Urinary bladder (tissue), 4 donors: ENCODE results near the gene RAG2. TPM values are rescaled to one million over a fixed set of nuclear protein-coding genes. Genes with fewer than 3 reads are reported as not detected.

Experiments used
- DNase-seq: peaks from one replicate; pipeline ENCODE4 v3.0.0-alpha.2; 2015; ENCODE audit errors: extremely low spot score
- H3K27ac ChIP-seq: one replicate; pipeline ENCODE4 v1.5.1; 2013; ENCODE audit warnings: low read depth, mild to moderate bottlenecking, moderate library complexity
- H3K36me3 ChIP-seq: one replicate; pipeline ENCODE4 v1.6.1; 2013; ENCODE audit warnings: mild to moderate bottlenecking, moderate library complexity; ENCODE audit not compliant: insufficient read depth
- H3K4me1 ChIP-seq: one replicate; pipeline ENCODE4 v1.6.1; 2013; ENCODE audit warnings: mild to moderate bottlenecking, moderate library complexity; ENCODE audit not compliant: insufficient read depth
- H3K4me3 ChIP-seq: one replicate; pipeline ENCODE4 v1.5.1; 2013; ENCODE audit warnings: low read depth, low read length
- WGBS: extraction: QIAGEN DNeasy Blood & Tissue Kit; methylation state at CpG from one replicate; pipeline ENCODE4 v1.1.7; 2013; 5-methylcytosine and 5-hydroxymethylcytosine counted together
- polyA plus RNA-seq: library from polyadenylated mRNA; stranded (reverse); fragments of 200-250 nt; gene quantifications from one replicate; pipeline ENCODE4 v1.2.3, GENCODE V29; 2013
- total RNA-seq: library from RNA; depleted of rRNA; stranded (reverse); fragments of >200 nt; gene quantifications from one replicate; pipeline ENCODE4 v1.2.3, GENCODE V29; 2014
- donor health status: healthy with polysubstance abuse.
- donor health status: healthy.

Gene RAG2
- total and polyA plus RNA-seq, 2 donors: 0.16 TPM; not detected in 1

DNA sequence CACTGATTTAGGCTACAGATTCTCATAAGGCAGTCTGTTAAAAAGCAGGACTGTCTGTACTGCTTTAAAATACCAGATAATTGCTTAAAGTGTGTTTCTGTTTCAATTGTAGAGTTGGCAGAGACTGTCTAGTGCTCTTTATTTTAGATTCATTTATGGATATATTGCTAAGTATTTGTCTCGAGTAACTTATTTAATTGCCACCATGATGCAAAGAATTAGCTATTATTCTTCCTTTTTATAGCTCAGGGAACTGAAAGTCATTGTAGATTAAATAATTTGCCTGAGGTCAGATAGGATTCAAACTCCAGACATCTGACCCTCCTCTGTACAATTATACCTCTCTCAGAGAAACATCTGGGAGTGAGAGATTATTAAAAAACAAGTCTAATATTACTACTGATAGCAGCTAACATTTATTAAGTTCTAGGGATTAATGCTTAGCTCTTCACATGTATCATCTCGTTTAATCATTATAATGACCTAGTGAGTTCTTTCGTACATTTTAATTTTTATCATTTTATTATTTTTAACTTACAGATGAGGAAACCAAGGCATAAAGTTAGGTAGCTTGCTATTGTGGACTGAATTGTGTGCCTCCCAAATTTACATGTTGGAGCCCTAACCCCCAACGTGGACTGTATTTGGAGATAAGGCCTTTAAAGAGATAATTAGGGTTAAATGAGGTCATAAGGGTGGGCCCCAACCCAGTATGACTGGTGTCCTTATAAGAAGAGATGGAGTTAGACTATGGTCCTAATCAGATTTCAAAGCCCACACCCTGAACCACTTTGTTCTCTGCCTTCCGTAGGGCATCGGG is 19.7 kb upstream of the RAG2 start:
- 88% methylated on average over 6 of the region's 6 CpGs for WGBS
- DNase-seq: no peak
- no peak overlapping the region for H3K4me3 ChIP-seq
- no peaks in the 10 kb centered on the region for H3K4me1 ChIP-seq
- H3K36me3 ChIP-seq: no peaks in the 10 kb centered on the region
- H3K27ac ChIP-seq: no peak overlapping the region

DNA sequence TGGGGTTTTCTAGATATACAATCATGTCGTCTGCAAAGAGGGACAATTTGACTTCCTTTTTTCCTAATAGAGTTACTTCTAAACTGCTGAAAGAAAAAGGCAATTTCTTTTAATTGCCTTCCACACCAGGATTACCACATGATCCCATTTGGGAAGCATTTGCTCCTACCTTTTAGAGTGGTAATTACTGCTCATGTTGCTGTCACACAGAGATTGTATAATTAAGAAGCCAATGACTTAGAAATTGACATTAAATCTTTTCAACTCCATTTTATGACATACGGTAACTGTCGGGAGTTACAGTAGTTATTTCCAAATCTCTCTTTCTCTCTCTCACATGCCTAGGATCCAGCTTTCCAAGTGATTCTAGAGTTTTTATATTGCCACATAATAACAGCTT is 17.8 kb upstream of the RAG2 start:
- Histone ChIP-seq H3K36me3 (no peaks in the 10 kb centered on the region), H3K27ac (no peak overlapping the region), H3K4me3 (no peak overlapping the region), H3K4me1 (no peaks in the 10 kb centered on the region)
- no peak for DNase-seq
- WGBS: 75% methylated on average over 3 of the region's 3 CpGs

DNA sequence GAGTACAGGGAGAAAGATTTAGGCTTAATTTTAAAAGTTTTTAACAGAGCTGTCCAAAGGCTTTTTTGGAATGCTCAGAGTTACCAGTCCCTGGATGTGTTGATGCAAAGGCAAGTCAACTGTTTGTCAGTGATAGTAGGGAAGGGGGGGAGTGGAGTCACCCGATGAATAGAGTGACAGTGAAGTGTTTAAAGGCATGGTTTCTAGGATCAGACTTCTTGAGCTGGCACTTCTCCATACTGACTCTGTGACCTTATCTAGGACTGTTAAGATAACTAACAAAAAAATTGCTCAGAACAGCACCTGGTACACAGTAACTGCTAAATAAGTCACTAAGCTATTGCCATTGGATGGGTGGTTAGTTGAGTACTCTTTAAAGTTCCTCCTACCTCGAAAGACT is 11.3 kb upstream of the RAG2 start:
- H3K27ac ChIP-seq: no peak overlapping the region
- WGBS: 69% methylated on average over 2 of the region's 2 CpGs
- no peaks in the 10 kb centered on the region for H3K36me3 ChIP-seq
- no peak overlapping the region for H3K4me3 ChIP-seq
- no peak for DNase-seq
- no peaks in the 10 kb centered on the region for H3K4me1 ChIP-seq

DNA sequence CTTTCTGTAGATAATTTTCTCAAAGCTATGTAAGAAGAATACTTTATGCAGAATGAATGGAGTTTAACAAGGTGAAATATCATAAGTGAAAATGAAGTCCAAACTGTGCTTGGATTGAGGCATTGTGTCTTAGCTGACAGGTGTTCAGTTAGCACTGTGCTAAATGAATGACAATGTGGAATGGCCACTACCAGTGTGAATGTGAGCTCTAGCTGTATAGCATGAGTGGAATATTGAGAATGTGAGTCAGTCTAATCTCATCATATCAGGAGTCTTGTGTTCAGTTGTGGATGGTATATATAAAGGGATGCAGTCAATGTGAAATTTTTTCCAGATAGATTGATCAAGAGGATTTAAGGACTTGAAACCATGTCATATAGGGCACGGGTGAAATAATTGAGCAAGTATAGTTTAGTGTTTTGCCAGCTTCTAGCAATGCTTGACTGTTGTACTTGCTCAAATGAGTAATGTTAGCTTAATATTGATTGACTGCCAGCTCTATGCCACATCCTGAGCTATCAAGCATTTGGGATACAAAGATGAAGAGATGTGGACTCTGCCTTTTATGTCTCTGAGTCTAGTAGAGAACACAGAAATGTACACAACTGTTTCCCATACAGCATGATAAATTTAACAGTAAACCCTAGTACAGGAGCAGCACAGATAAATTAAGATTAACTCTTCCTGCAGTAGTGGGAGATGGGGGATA is 10.6 kb upstream of the RAG2 start:
- H3K4me3 ChIP-seq: no peak overlapping the region
- no peak for DNase-seq
- no peak overlapping the region for H3K27ac ChIP-seq
- 90% methylated on average over 1 of the region's 1 CpG for WGBS
- no peaks in the 10 kb centered on the region for H3K36me3 ChIP-seq
- no peaks in the 10 kb centered on the region for H3K4me1 ChIP-seq

DNA sequence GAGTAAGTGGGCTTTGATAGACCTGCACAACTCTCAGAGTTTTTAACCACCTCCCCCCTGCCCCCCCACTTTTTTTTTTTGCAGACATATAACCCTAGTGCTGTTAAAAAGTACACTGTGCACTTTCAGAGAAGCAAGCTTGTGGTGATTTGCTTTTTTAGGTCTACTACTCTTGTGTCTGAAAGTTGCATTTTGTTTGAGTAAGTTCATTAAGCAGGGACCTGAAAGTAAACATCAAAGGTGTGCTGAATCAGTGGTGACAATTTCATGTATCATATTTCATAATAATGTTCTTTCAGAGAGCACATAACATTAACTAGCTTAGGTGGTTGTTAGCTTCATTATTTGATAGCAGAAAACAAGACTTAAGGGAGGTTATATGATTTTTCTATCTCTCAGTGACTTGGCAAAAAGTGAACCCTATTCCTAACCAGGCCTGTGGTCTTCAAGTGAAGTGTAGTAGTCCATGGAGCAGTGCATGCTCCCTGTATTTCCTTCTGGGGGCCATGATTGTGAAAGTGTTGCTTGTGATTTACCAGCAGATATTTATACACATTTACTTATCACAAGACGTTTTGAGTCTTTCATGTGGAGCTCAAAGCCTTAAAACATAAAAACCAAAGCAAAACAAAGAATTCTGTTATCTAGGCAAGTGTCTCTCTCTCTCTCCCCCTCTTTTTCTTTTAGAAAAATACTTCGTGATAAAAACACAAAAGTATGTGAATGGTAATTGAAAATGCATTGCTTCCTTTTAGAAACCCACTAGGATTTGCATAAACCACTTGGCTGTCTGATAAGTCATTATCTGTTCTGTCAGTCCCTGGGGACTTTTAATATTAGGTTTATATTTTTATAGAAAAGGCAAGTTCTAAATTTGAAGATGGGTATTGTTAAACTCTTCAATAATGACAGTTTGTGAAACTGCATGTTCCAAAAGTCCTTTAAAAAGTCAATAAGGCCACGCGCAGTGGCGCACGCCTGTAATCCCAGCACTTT is 7.5 kb upstream of the RAG2 start:
- no peak for DNase-seq
- WGBS: 78% methylated on average over 6 of the region's 6 CpGs
- Histone ChIP-seq H3K4me3 (no peak overlapping the region), H3K27ac (no peak overlapping the region), H3K36me3 (no peaks in the 10 kb centered on the region), H3K4me1 (no peaks in the 10 kb centered on the region)

- no peaks in the 10 kb centered on the region for H3K36me3 ChIP-seq
- no peak overlapping the region for H3K27ac ChIP-seq
- no peak overlapping the region for H3K4me3 ChIP-seq
- no peaks in the 10 kb centered on the region for H3K4me1 ChIP-seq
- no peak for DNase-seq
Measured at GRCh38 chr11:36602135-36602534, 4.1 kb upstream of the RAG2 start.

DNA sequence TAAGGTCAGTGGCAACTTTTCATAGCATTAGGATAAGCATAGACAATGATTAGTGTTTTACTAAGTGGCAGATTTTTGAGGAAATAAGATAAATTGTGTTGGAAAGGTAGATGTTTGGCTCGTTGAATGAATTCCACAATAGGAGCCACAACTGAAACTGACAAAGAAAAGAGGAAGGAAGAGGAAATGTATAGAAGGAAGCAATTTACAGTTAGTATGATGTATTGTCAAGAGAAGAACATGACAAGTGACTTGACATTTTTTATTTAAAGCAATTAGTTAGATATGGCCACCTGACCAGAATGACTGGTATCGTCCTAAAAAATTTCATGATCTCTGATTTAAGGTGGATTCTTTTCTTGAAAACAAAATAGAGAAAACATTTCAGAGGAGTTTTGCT is 3.1 kb upstream of the RAG2 start:
- H3K4me1 ChIP-seq: no peaks in the 10 kb centered on the region
- H3K36me3 ChIP-seq: no peaks in the 10 kb centered on the region
- WGBS: 87% methylated on average over 2 of the region's 2 CpGs
- H3K27ac ChIP-seq: no peak overlapping the region
- no peak overlapping the region for H3K4me3 ChIP-seq
- no peak for DNase-seq

GRCh38 chr11:36600180-36600579 is 2.1 kb upstream of the RAG2 start:
- Histone ChIP-seq H3K4me1 (no peaks in the 10 kb centered on the region), H3K36me3 (no peaks in the 10 kb centered on the region), H3K27ac (no peak overlapping the region), H3K4me3 (no peak overlapping the region)
- 86% methylated on average over 7 of the region's 7 CpGs for WGBS
- no peak for DNase-seq

DNA sequence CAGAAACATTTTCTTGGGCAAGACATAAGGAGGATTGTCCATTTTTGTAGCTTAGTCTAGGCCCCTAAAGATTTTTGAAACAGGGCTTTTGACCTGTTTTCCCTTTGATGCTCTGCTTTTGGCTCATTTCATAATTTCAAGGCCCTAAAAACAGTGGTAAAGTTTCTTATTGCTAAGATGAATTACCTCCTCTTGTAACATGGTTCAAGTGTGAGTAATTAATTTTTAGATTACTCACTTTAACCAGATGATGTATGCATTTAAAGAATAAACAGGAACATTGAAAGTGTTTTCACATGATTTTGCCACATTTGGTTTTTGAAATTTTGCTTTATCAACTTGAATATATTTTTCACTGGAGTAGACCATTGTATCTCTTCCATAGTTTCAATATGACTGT is 1.2 kb downstream of the RAG2 start:
- no peak for DNase-seq
- no peaks in the 10 kb centered on the region for H3K36me3 ChIP-seq
- H3K27ac ChIP-seq: no peak overlapping the region
- H3K4me1 ChIP-seq: no peaks in the 10 kb centered on the region
- no peak overlapping the region for H3K4me3 ChIP-seq

- DNase-seq: peak; percentile 91
- Histone ChIP-seq H3K4me3 (peak within 1 kb of the TSS; percentile 69), H3K27ac (no peak within 1 kb of the TSS), H3K36me3 (no peaks in the 10 kb centered on the region), H3K4me1 (no peaks in the 10 kb centered on the region)
- under 1% methylated on average over 29 of the region's 29 CpGs for WGBS
Measured at GRCh38 chr11:36594316-36594989, 3.6 kb downstream of the RAG2 start, which contains the start of gene IFTAP. Gene IFTAP (plus strand): TSS chr11:36594502. CDS start chr11:36610104, 15,602 bp downstream.

- H3K4me1 ChIP-seq: no peaks in the 10 kb centered on the region
- H3K36me3 ChIP-seq: no peaks in the 10 kb centered on the region
- no peak overlapping the region for H3K27ac ChIP-seq
- 45% methylated on average over 1 of the region's 1 CpG for WGBS
- no peak for DNase-seq
- no peak overlapping the region for H3K4me3 ChIP-seq
Measured at GRCh38 chr11:36591433-36591832, 6.6 kb downstream of the RAG2 start.

DNA sequence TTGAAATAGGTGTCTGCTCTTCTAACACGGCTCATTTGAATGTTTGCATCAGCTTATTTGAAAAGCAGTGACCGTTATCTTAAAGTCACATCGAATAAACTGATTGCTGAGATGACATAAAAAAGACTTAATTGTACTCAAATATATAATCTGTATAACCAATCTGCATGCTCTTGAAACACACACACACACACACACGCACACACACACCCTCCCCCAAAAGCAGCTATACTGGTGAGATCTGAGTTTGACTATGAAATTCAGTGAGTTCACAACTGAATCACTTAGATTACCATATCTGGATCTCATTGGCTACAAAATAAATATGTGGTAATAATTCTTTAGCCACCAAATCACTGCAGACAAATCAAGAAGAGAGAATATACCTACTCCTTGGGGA is 7.5 kb downstream of the RAG2 start:
- DNase-seq: no peak
- no peaks in the 10 kb centered on the region for H3K4me1 ChIP-seq
- 50% methylated on average over 4 of the region's 4 CpGs for WGBS
- no peaks in the 10 kb centered on the region for H3K36me3 ChIP-seq
- H3K27ac ChIP-seq: no peak overlapping the region
- H3K4me3 ChIP-seq: no peak overlapping the region

DNA sequence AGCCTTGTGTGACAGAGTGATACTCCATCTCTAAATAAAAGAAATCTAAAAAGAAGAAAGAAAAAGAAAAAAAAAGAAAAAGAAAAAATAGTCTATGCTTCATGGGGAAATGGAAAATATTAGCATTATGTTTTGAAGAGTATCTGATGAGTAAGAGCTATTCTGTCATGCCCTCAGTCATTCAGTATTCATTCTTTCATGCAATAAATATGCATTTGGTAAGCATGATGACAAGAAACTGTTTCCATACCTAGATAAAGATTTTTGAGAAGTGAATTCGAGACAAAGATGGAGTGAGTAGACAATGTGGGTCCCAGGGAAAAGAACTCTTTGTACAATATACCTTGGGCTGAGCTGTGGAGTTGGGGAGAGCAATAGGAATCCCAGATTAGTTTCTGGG is 9.9 kb downstream of the RAG2 start:
- DNase-seq: no peak
- Histone ChIP-seq H3K27ac (no peak overlapping the region), H3K4me3 (no peak overlapping the region), H3K4me1 (no peaks in the 10 kb centered on the region), H3K36me3 (no peaks in the 10 kb centered on the region)
- WGBS: 38% methylated on average over 1 of the region's 1 CpG
